GDM1 (cell line): ENCODE results near the gene RLF.

Experiments
- DNase-seq: peaks from one replicate; lab custom pipeline; 2025; lab: John Stamatoyannopoulos, UW

The RLF gene

DNA sequence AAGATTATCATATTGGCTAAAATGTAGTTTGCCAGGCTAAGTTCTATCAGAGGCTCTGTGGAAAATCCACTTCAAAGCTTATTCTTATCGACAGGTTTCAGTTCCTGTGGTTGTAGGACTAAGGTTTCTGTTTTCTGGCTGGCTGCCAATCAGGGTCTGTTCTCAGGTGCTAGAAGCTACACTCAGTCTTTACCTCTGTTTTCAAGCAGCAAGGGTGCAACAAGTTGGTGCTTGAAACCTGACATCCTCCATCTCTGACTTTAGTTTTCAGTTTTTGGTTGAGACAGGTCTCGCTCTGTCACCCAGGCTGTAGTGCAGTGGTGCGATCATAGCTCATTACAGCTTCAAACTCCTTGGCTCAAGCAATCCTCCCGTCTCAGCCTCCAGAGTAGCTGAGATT lies 71.3 kb downstream of the RLF start:
- no peak for DNase-seq

DNA sequence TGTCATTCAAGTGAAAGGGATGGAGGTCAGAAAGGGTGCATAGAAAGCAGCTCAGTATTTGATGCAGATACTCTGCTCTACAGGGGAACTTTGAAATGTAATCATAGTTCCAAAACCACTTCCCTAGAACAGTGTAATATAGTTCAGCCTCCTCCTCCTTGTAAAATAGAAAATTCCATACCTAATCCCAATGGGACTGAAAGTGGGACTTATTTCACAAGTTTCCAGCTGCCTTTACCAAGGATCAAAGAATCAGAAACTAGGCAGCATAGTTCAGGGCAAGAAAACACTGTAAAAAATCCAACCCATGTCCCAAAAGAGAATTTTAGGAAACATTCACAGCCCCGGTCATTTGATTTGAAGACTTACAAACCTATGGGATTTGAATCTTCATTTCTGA lies 78.4 kb downstream of the RLF start:
- DNase-seq = no peak

DNA sequence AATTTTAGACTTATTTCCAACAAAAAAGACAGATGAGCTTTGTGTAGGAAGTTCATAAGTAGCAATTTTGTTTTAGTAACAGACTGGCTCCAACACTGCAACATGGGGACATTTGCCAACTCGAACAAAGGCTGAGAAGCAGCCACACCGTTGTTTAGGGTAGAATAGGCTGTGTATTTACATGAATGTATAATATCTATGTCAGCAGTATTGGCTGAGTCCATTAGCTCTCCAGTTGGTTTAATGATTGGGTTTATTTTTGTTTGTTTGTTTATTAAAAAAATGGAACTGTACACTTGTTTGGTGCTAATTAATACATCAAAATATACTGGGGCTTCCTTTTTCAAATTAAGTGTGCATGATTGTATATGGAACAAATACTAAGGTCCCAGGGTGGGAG lies 79.2 kb downstream of the RLF start:
- no peak for DNase-seq

DNA sequence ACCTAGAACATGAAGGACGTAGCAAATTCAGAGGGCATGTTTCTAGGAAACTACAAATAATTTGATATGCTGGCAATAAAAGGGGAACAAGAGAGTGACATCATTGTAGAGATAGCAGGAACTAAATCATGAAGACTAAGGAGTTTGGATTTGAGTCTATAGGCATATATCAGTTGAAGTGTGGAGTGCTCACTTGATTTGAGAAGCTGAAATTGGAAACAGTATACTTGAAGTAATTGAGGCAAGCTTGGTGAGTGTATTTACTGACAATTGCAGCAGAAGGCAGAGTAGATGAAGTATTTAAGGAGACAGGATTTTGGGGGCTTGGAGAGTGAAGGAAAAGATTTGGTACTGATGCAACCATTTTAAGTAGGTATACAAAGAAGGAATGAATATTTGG lies 80.2 kb downstream of the RLF start:
- DNase-seq = no peak

DNA sequence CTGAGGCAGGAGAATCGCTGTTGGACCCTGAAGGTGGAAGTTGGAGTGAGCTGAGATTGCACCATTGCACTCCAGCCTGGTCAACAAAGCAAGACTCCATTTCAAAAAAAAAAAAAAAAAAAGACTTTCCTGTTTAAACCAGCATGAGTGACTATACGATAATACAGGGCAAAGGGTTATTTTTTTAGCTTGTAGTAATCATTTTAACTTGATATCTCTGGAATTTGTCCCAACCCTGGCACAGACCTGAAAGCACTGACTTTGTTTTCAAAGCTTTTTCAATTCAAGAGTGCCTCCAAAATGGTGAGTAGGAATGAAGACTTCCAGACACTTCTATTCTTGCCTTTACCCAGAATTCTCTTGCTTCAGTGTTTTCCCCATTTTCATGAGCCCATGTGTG lies 82.2 kb downstream of the RLF start:
- no peak for DNase-seq

DNA sequence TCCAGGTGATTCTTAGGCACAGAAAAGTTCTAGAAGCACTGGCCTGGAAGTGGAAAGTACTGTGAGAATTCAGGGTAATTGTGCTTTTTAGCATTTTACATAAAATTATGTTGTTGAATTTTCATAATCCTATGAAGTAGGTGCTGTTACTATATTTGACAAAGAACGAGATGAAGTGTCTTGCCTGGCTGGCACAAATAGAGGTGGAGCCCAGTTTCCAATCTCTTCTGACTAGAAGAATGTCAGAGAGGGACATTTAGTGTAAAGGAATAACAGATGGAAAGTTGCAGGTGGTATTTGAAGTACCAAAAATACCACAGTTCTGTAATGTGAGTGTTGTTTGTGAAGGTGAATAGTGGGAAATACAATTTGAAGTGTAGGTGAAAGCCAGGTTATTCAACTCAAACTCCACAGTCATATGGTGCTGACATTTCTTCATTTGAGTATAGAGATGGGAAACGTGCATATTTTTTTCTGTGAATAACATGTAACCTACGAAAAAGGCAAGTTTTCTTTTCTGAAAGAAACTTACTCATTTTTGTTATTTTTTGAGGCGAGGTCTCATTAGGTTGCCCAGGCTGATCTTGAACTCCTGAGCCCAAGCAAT lies 83.1 kb downstream of the RLF start:
- DNase-seq = no peak

DNA sequence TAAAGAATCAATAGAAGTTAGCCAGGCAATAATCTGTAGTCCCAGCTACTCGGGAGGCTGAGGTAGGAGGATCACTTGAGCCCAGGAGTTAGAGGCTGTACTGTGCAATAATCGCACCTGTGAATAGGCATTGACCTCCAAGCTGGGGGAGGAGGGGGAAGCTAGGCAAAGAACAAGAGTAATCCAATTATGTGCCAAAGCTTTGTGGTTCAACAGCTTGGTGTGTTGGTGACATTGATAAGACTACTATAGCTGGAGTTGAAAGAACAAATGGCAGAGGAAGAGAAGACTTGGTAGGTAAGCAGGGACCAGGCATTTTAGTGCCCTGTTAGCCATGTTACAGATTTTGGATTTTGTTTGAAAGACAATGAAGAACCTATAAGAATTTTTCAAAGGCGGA lies 84.5 kb downstream of the RLF start:
- DNase-seq = no peak

DNA sequence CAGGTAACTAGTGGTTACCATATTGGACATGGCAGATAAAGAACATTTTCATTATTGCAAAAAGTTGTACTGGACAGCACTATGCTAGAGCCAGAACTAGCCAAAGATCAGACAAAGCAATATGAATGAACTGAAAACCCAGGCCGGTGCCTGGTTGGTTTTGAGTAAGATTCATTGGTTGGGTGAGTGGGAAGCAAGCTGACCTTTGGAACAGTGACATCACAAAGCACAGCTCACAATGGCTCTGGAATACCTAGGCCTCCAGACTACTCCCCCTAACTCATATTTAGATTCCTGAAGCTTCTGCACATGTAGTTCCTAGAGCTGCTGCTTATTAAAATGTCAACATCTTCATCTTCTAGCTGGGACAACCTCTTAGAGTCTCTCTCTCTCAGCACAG lies 86.5 kb downstream of the RLF start, which contains the start of gene TMCO2:
TMCO2 (plus strand) TSS at position 283 of the 400 bp plus-strand sequence; CDS start at position 340, 57 bp downstream.
- no peak for DNase-seq

DNA sequence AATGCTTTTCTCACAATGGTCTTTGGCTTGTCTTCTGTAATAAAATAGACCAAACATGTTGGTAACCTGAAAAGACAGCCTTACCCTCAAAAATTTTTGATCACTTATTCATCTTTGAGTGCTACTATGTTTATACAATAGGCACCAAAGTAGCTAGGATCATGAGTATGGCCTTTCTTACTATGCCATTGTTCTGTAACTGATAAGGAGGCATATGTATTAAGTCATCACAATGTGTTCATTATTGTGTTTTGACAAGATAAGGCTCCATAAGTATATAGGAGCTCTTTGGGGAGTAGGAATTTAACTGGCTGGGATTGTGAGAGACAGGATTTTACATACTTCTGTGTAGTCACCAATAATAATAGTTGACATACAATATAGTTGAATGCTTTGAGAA lies 87.2 kb downstream of the RLF start:
- no peak for DNase-seq

DNA sequence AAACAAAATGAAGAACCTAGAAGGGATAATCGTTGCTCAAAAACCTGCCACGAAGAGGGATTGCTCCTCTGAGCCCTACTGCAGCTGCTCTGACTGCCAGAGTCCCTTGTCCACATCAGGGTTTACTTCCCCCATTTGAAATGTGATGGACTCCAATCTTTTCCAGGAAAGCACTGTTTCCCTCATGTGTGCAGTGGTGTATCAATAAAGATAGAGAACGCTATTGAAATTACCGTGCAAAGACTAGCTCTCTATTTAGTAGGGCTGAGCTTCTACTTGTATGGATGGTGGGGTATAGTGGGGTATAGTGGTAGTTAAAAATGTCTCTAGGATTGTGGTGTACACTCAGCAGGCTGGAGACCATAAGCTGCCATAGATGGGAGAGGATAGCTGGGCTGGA lies 90.3 kb downstream of the RLF start:
- no peak for DNase-seq

DNA sequence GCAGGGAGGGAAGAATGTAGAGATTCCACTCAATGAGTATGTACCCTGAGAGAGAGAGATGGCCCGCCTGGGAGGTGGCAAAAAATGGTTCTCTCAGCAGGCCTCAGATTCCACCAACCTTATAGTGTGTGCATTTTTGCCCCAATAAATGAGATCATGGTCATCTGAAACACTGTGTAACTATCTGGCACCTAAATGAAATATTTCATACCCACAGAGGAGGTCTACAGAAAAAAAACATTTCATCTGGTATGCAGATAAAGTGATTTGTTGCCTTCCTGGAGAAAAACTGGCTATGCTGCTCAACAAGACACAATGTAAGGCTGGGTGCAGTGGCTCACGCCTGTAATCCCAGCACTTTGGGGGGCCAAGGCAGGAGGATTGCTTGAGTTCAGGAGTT lies 91.4 kb downstream of the RLF start:
- no peak for DNase-seq

DNA sequence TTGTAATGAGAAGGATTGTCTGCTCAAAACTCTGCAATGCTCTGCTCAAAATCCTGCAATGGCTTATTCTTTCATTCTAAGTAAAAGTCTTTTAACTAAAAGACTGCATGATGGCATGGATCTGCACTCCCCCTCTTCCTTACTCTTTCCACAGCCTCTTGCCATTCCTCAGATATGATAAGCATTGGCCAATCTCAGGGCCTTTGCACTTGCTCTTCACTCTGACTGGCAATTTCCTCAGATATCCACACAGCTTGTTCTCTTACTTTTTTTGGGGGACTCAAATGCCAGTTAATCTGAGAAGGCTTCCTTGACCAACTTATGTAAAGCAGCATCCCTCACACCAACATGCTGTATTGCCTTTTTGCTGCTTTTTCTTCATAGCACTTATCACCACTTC lies 94.0 kb downstream of the RLF start:
- DNase-seq = no peak

DNA sequence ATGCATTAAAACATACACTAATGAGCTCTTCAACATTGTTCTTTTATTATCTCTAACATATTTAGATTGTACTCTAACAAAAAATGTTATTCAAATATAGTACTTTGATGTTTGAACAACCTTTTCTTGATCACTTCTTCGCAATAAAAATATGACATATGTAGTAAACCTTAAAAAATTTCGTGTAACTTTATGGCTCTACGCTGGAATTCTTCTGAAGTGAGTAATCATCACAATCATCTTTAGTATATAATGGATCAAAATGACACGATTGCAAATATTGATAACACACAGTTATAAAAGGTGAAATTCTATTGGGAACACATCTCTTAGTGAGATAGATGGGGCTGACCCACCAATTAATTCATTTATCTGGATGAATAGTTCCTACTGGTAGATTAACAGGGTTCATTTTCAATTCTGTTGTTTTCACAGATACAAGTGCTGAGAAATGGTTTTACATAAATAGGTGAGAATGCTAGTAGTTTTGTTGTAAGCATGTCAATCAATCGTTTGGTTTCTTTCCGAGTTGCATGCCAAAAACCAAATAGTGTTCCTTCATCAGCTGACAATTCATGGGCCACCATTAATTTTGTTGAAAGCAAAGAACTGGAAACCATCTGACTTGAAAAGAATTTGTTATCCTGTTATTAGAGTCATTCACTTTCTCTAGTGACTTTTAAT lies 95.4 kb downstream of the RLF start:
- DNase-seq = no peak

DNA sequence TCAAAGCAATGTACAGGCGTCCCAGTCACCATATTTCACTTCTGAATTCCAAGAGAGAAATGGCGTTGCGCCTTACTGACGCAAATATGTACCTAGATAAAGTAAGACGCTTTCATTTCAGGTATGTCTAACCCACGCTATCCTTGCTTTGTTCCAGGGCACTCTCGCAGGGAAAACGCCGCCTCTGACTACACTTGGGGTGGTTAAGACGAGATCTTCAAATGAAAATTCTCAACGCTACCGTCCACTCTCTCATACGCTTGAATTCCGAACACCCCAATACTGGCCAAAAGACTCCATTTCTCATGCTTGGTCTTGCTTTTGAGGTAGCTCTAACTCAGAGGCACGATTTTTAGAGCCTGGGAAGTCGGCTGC lies 96.1 kb downstream of the RLF start:
- DNase-seq = no peak

DNA sequence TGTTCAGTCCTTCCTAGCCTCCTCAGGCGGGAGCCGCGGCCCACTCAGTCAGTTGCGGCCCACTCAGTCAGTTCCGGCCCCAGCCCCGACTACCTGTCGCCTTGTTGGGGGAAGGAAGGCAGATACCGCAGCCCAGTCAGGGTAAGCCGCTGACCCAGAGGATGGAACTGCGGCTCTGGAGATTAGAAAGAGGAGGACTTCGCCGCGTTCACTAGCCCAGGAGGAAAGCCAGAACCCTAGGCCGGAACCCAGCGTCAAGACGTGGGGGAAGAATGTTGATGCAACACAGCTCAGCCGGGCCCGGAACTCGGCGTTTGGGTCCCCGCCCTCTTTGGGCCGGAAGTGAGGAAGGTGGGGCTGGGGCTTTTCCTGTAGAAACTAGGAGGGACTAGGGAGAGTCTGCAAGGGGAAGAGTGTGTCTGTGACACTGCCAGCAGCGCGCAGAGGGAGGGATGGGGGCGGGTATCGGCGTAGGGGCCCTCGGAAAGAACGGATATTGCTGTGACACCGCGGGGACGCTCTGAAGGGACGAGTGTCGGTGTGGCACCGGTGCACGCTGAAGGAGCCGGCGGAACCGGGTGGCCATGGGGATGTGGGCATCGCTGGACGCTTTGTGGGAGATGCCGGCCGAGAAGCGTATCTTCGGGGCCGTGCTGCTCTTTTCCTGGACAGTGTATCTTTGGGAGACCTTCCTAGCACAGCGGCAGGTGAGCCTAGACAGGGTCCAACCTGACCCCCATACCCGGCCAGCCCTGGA lies 96.7 kb downstream of the RLF start, which contains the start of gene ZMPSTE24:
ZMPSTE24 (plus strand) TSS at position 549 of the 757 bp plus-strand sequence; CDS start at position 585, 36 bp downstream.
- DNase-seq = peak; percentile 97

DNA sequence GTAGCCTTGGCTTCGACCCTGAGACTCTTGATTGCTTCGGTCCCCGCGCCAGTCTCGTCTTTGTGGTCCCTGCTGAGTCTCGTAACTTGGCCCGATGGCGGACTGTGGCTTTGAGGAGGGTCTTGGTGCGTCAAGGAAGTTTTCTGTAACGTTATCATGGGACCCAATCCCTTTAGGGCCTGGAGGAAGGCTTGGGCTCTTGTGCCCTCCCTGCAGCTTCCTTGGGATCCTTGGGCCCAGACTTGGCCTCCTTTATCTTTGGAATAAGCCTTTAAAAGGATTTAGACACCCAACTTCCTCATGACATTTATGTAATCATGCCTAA lies 97.2 kb downstream of the RLF start:
- no peak for DNase-seq

DNA sequence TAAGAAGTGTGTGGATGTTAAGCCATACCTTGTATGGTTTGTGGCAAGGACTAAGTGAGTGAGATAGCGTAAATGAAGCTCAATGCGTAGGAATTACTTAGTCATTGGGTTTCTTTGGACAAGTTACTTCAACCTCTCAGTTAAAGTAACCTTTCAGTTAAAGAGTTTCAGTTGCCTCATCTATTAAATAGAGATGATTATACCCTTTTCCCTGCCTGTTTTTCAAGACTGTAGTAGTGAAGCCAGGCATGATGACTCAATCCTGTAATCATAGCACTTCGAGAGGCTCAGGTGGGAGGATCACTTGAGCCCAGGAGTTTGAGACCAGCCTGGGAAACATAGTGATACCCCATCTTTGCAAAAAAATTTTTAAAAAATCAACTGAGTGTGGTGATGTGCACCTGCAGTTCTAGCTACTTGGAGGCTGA lies 103.2 kb downstream of the RLF start:
- no peak for DNase-seq

DNA sequence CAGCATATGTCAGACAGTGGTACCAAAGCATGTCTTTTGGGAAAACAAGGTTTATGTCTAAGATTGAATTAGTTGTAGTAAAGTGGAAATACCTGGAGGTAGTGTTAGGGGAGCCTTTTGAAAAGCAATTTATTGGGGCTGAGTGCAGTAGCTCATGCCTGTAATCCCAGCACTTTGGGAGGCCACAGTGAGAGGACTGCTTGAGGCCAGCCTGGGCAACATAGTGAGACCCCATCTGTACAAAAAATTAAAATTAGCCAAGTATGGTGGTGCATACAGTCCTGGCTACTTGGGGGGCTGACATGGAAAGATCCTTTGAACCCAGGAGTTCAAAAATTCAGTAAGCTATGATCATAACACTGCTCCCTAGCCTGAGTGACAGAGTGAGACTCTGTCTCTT lies 104.1 kb downstream of the RLF start:
- DNase-seq = no peak

DNA sequence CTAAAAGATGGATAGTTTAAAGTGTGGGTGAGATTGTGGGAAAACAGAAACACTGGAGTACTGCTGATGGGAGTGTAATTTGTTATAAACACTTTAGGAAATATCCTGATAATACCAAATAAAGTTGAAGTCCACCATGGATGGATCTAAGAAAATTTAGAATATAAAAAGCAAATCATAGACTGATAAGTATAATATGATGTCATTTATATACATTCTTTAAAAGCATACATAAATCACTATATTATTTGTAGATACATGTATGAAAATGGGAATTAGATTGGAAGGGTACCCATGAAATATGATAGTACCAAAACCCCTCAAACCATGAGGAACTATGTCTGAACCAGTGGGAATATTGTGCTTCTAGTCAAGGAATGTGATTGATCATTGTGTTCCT lies 104.7 kb downstream of the RLF start:
- no peak for DNase-seq

DNA sequence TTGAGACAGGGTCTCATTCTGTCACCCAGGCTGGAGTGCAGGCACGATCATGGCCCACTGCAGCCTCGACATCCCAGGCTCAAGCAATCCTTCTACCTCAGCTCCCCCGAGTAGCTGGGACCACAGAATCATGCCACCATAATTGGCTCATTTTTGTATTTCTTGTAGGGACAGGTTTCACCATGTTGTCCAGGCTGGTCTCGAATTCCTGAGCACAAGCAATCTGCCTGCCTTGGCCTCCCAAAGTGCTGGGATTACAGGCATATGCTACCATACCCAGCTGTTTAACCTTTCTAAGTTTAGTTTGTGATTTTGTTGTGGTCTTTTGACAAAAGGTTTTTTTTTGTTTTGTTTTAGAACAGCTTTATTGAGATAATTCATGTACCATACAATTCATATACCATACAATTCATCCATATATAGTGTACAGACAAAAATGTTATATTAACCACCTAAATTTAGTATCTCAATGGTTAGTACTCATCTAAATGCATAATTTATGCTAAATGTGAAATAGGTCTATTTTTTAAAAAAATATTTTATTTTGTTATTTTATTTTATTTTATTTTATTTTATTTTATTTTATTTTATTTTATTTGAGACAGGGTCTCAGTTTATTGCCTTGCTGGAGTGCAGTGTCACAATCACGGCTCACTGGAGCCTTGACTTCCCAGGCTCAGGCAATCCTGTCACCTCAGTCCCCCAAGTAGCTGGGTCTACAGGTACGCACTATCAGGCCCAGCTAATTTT lies 105.8 kb downstream of the RLF start:
- no peak for DNase-seq

DNA sequence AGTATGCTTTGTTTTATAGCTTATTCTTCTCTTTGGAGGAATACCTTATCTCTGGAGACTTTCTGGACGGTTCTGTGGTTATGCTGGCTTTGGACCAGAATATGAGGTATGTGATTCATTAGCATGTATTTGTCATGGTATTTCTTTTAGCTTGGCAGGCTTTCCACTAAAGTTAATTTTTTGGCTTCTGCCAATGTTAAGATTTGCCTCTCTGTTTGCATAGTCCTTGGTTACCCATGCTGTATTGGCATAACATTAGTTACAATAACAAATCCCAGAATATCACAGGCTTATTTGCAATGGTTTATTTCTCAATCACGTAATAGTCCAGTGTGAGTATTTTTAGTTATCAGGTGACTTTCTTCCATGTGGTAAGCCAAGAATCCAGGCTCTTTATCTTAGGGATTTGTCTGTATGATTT lies 106.6 kb downstream of the RLF start:
- DNase-seq = no peak

DNA sequence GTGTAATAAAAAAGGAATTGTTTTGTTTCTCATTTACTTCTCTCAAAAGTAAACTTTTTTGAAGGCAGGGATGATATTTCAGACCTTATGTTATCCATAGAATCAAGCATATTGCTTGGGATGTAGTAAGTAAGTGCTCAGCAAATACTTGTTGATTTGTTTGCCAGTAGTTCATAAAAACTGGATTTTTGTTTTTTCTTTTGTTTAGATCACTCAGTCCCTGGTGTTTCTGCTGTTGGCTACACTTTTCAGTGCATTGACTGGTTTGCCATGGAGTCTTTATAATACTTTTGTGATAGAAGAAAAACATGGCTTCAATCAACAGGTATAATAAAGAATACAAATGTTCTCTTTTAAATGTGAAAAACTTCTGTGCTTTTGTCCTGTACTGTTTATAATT lies 107.0 kb downstream of the RLF start:
- no peak for DNase-seq
